Measurements from ENCODE around the gene SPIRE2.
"Not testable (repeated sequence)": the region's sequence is repeated elsewhere in the genome, so short reads cannot be mapped to it uniquely, and the experiment has no call there.

The SPIRE2 gene

GRCh38 chr16:89871895-89872294 lies 43.6 kb downstream of the SPIRE2 start:
- DNase-seq, result no peak

GRCh38 chr16:89873109-89873971 lies 45.1 kb downstream of the SPIRE2 start, which contains the start of gene TCF25:
TSS of gene TCF25 (plus strand) at chr16:89873592. CDS start at chr16:89873668, 76 bp downstream.
- peak; percentile 85 for DNase-seq

- peak; percentile 92 for DNase-seq
Observed at GRCh38 chr16:89873972-89874689, 45.9 kb downstream of the SPIRE2 start.

DNA sequence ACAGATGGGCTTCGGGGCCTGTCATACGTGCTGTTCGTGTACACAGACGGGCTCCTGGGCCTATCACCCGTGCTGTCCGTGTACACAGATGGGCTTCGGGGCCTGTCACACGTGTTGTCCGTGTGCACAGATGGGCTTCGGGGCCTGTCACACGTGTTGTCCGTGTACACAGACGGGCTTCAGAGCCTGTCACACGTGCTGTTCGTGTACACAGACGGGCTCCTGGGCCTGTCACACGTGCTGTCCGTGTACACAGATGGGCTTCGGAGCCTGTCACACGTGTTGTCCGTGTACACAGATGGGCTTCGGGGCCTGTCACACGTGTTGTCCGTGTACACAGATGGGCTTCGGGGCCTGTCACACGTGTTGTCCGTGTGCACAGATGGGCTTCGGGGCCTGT lies 50.8 kb downstream of the SPIRE2 start:
- not testable (repeated sequence) for DNase-seq

GRCh38 chr16:89880477-89881367 lies 52.4 kb downstream of the SPIRE2 start:
- DNase-seq, result no peak

DNA sequence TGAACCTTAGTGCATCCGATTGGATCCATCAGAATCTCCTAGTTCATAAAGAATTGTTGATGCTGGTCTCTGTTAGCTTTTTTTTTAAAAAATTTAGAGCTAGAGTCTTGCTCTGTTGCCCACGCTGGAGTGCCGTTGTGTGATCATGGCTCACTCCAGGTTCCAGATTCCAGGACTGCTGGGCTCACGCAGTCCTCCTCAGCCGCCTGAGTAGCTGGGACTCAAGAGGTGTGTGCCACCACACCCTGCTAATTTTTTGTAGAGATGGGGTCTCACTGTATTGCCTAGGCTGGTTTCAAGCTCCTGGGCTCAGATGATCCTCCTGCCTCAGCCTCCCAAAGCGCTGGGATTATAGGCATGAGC lies 53.1 kb downstream of the SPIRE2 start:
- no peak for DNase-seq

DNA sequence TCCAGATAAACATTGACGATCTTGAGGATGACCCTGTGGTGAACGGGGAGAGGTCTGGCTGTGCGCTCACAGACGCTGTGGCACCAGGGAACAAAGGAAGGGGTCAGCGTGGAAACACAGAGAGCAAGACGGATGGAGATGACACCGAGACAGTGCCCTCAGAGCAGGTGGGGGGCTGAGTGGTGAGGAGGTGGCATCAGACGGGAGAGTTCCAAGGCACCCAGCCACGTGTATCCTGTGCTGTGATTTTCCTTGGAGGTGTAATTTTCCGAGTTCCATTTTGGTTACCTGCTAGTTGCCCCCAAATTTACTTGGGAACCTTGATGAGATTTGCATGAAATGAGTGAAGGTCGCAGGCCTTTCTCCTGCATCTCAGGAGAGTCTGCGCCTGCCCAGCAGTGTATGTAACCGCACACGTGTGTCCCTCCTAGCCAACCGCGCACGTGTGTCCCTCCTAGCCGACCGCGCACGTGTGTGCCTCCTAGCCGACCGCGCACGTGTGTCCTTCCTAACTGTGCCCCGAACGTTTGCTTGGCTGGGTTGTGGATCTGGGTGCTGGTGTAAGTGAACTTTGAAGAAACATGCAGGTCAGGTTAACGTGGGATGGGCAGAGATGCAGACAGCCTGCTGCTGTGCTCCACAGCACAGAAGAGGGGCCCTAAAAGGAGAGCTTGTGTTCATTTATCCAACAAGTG lies 55.2 kb downstream of the SPIRE2 start:
- DNase-seq, result no peak

- DNase-seq, result no peak
Observed at GRCh38 chr16:89884041-89884421, 55.8 kb downstream of the SPIRE2 start.

DNA sequence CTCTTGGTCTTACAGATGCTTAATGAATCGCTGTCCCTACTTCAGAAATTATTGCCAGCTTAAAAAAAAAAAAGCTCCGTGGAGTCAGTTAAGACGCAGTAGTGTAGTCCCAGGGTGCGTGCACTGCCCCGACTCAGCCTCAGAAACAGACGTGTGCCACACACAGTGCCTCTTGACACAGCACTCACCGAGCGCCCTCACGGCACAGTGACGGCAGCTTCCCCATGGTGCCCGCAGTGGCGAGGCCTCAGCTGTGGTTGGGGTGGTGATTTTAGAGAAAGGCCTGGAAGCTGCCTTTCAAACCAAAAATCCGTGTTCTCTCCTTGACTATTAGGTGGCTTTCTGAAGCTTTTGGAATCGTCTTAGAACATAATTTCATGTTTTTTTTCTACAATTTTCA lies 59.0 kb downstream of the SPIRE2 start:
- DNase-seq, result no peak

DNA sequence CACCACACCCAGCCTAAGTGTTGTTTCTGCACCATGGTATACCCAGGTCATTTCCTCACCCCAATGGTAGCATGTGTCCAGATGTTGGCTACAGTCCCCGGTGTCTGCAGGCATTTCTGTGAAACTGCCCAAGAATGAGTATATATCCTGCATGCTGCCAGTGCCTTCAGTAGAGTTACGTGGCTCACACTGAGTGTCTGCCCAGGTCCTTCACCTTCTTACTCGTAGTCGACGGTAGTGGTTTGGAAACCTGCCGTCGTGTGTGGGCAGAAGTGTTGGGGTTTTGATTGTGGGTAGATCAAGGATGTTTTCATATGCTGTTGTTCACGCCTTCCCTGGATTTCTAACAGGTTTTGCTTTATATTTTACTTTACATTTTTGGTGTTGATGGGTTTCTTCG lies 61.9 kb downstream of the SPIRE2 start:
- peak; percentile 46 for DNase-seq

GRCh38 chr16:89890886-89891657 lies 62.8 kb downstream of the SPIRE2 start:
- no peak for DNase-seq

DNA sequence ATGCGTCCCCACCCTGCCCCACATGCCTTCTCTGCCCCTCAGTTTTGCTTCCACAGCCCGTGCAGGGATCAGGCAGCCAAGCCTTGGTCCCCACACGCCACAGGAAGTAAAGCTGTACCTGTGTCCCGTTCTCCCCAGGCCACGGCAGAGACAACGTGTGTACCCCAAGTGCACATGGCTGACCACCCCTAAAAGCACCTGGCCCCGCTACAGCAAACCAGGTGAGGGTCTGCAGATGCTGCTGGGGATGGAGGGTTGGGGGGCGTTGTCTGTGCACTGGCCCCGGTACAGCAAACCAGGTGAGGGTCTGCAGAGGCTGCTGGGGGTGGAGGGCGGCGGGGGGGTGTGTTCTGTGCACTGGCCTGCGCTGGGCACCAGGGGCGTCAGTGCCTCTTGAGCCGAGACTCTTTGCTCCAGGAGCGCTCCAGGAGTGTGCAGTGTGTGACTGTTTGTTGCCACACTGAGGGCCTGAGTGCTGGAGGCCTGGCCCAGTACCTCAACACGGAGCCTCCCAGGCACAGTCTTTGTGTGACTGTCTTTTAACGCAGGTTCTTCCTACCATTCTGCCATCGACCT lies 63.9 kb downstream of the SPIRE2 start:
- no peak for DNase-seq

GRCh38 chr16:89892635-89893034 lies 64.4 kb downstream of the SPIRE2 start:
- DNase-seq, result no peak

DNA sequence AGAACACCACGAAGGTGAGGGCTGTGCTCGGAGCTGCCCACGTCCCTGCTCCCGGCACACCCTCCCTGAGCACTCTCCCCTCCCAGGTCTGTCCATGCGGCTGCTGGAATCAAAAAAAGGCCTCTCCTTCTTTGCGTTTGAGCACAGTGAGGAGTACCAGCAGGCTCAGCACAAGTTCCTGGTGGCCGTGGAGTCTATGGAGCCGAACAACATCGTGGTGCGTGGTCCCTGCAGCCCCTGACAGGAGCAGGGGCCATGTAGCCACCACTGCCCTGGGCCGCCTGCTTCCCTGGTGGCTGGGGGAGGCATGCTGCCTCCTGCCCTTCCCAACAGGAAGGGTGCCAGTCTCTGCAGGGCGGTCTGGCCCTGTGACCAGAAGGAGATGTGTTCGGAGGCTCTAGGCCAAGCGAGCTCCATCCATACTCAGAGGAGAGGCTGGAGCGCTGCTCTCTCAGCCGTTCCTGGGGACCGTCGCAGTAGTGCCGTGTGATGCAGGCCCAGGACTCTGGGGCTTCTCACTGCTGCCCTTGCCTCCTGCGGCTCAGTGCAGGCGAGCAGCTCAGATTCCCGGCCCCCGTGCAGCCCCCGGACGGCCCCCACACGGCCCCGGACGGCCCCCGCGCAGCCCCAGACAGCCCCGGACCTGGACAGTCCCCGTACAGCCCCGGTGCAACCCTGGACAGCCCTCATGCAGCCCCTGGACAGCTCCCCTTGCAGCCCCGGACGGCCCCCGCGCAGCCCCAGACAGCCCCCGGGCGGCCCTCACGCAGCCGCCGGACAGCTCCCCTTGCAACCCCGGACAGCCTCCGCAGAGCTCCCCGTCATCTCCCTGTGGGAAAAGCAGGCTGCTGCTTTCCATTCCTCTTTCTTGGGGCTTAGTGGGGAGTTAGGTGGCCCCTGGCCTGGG lies 65.6 kb downstream of the SPIRE2 start:
- no peak for DNase-seq

- no peak for DNase-seq
Observed at GRCh38 chr16:89895482-89896250, 67.4 kb downstream of the SPIRE2 start.

DNA sequence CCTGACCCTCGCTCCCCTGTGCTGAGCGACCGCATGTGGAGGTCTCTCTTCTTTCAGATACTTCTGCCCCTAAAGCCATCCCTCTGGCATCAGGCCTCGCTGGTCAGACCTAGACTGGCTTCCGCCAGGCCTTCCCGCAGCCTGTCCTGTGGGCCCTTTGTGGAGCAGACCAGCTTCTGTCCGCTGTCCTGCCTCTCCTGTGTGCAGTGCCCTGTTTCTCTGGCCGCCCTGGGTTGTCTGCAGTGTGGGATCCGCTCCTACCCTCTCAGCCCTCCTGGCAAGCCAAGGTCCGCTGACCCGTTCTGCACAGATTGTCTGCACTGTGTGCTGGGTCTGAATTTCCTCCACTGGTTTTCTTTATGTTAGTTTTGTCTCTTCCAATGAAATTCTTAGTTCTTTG lies 68.9 kb downstream of the SPIRE2 start:
- no peak for DNase-seq

DNA sequence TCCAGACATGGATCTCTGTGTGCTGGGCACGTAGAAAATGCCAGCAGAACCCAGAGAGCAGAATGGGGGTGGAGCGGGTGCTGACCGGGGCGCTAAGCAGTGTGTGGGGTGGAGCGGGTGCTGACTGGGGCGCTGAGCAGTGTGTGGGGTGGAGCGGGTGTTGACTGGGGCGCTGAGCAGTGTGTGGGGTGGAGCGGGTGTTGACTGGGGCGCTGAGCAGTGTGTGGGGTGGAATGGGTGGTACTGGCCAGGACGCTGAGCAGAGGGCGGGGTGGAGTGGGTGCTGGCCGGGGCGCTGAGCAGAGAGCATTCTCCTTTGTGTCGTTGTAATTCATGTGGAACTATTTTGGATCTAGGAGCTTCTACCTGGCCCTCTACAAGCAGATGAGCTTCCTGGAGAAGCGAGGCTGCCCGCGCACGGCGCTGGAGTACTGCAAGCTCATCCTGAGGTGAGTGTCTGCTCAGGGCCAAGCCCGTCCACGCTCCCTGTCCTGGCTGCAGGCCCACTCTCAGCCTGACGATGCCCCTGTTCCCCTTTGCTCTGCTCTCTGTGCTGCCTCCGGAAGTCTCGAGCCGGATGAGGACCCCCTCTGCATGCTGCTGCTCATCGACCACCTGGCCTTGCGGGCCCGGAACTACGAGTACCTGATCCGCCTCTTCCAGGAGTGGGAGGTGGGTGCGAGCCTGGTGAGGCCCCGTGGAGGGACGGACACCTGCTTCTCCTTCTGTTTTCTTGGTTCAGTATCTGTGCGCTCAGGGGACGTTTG lies 70.1 kb downstream of the SPIRE2 start:
- no peak for DNase-seq

DNA sequence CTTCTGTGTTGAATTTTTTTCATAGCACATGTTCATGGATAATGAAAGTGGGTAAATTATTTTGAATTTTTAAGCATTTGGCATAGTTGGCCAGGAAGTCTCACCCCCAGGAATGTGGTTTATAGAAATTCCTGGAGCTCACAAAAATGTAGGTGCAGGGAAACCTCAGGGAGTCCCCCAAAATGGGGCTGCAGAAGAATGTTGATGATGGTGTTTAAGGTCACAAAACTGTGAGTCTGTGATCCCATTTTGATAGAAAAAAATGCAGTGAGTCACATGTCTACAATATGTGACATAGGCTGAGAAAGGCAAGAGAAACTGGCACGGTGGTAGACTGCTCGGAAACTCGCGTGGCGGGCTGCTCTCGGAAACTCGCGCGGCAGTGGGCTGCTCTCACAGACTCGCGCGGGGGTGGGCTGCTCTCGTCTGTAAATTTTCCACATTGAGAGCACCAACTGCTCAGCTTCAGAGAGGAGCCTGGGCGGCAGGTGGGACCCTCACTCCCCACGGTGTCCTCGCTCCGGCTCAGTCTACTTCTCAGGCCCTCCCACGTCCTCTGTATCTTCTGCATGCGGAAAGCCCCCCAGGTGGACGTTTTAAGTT lies 71.7 kb downstream of the SPIRE2 start:
- DNase-seq, result no peak

All from activated naive CD4-positive, alpha-beta T cell treated with anti-CD3 and anti-CD28 coated beads, Interleukin-2, amount 50 U/mL, for 16 hours (primary cell).